Mucosa of descending colon (tissue), 3 donors: Measurements from ENCODE around the gene SLC2A1. TPM values are rescaled to one million over a fixed set of nuclear protein-coding genes. Genes with fewer than 3 reads are reported as not detected.

Source experiments
- ATAC-seq: fragments of 200-7000 bp; cut with Tn5 transposase; one replicate; pipeline ENCODE4 v1.9.1; 2020; ENCODE audit warnings: mild to moderate bottlenecking, moderate library complexity
- DNase-seq, 3 donors: peaks; one replicate each; pipeline ENCODE4 v3.0.0-alpha.2; 2020
- H3K36me3 ChIP-seq: fragments of 200-600 bp; one replicate; pipeline ENCODE4 v1.8.0; 2021; ENCODE audit warnings: low read depth, mild to moderate bottlenecking
- H3K4me1 ChIP-seq: fragments of 200-600 bp; one replicate; pipeline ENCODE4 v1.8.0; 2021; ENCODE audit warnings: low read depth, mild to moderate bottlenecking
- H3K4me3 ChIP-seq: fragments of 200-600 bp; one replicate; pipeline ENCODE4 v1.8.0; 2021; ENCODE audit warnings: mild to moderate bottlenecking
- H3K9me3 ChIP-seq: fragments of 200-600 bp; one replicate; pipeline ENCODE4 v1.8.0; 2021; ENCODE audit warnings: mild to moderate bottlenecking
- CTCF ChIP-seq: fragments of 200-600 bp; IDR thresholded peaks from one replicate; pipeline ENCODE4 v1.8.0; 2022; ENCODE audit warnings: antibody characterized with exemption, mild to moderate bottlenecking
- intact Hi-C, 2 donors: fragments of 100-400 bp; cut with DNase I in 1 of 2; cut with micrococcal nuclease in 1 of 2; formaldehyde crosslinking; loops; one replicate each; pipeline versions ENCODE4 v1.11.0 to v1.11.1; 2022; cut with DNase I, micrococcal nuclease
- total RNA-seq, 3 donors: library from RNA; stranded (reverse); fragmentation: NEBNext Ultra II Directional in 2 of 3; extraction: Animal tissue kit (Norgen Biotek cat#: 25700) in 2 of 3; gene quantifications; one replicate each; pipeline versions ENCODE4 v1.2.1 to v1.2.4, GENCODE V29; 2021 to 2023
- donor health status: DM: no; HTN: no; CAD: no; lungs with moderate emphysema.
- donor health status: DM: no; HTN: no; CAD: no.
- donor health status: DM: no; HTN: yes; CAD: no.

Gene SLC2A1
- total RNA-seq, 3 donors from 2014 or later = 36.0 to 81.2 (median 74.3) TPM

- TF ChIP-seq CTCF = no peak
- intact Hi-C loops = no loop called here
- no peaks in the 10 kb centered on the region for H3K9me3 ChIP-seq
- no peak for DNase-seq
- no peaks in the 10 kb centered on the region for H3K36me3 ChIP-seq
- ATAC-seq = no peak
- H3K4me1 ChIP-seq = no peaks in the 10 kb centered on the region
- H3K4me3 ChIP-seq = no peak overlapping the region
Observed at GRCh38 chr1:43002766-43003165, 44.1 kb upstream of the SLC2A1 start.

- no peak for ATAC-seq
- intact Hi-C loops = no loop called here
- no peak for DNase-seq
- Histone ChIP-seq H3K9me3 (no peaks in the 10 kb centered on the region), H3K36me3 (no peaks in the 10 kb centered on the region), H3K4me3 (no peak overlapping the region), H3K4me1 (peaks cover 2% of the 10 kb centered on the region)
- no peak for TF ChIP-seq CTCF
Observed at GRCh38 chr1:43002116-43002515, 43.4 kb upstream of the SLC2A1 start.

GRCh38 chr1:43001434-43001833 is 42.8 kb upstream of the SLC2A1 start:
- Histone ChIP-seq H3K9me3 (no peaks in the 10 kb centered on the region), H3K36me3 (no peaks in the 10 kb centered on the region), H3K4me3 (no peak overlapping the region), H3K4me1 (peaks cover 6% of the 10 kb centered on the region)
- intact Hi-C loops = no loop called here
- no peak for TF ChIP-seq CTCF
- no peak for DNase-seq
- no peak for ATAC-seq

- intact Hi-C loops = no loop called here
- H3K36me3 ChIP-seq = no peaks in the 10 kb centered on the region
- TF ChIP-seq CTCF = no peak
- DNase-seq = no peak
- H3K4me1 ChIP-seq = peaks cover 6% of the 10 kb centered on the region
- no peak for ATAC-seq
- no peak overlapping the region for H3K4me3 ChIP-seq
- H3K9me3 ChIP-seq = no peaks in the 10 kb centered on the region
Observed at GRCh38 chr1:43000271-43000670, 41.6 kb upstream of the SLC2A1 start.

- no peak for DNase-seq
- no peak overlapping the region for H3K4me3 ChIP-seq
- no peak for TF ChIP-seq CTCF
- intact Hi-C loops = no loop called here
- H3K36me3 ChIP-seq = no peaks in the 10 kb centered on the region
- no peaks in the 10 kb centered on the region for H3K9me3 ChIP-seq
- ATAC-seq = no peak
- H3K4me1 ChIP-seq = peaks cover 6% of the 10 kb centered on the region
Observed at GRCh38 chr1:42999308-42999707, 40.6 kb upstream of the SLC2A1 start.

- H3K9me3 ChIP-seq = no peaks in the 10 kb centered on the region
- ATAC-seq (no peak), DNase-seq (no peak)
- H3K36me3 ChIP-seq = no peaks in the 10 kb centered on the region
- peaks cover 6% of the 10 kb centered on the region for H3K4me1 ChIP-seq
- intact Hi-C loops = no loop called here
- no peak overlapping the region for H3K4me3 ChIP-seq
- TF ChIP-seq CTCF = no peak
Observed at GRCh38 chr1:42998386-42998785, 39.7 kb upstream of the SLC2A1 start.
